Cardiac muscle cell (in vitro differentiated cells and primary cell): ENCODE data around the gene OR10J1. TPM values are rescaled to one million over a fixed set of nuclear protein-coding genes. Genes with fewer than 3 reads are reported as not detected.
A peak's percentile ranks its signal among the peaks of the same experiment; 100 is the strongest.

Source experiments
- DNase-seq, 2 donors: peaks; one replicate each; pipeline versions ENCODE4 v3.0.0 to v3.0.0-alpha.2; 2010 to 2017; ENCODE audit warnings: low read depth in 1 of 2, low spot score in 1 of 2
- H3K27ac ChIP-seq: fragments of 200-600 bp; sonication (generic); 2 replicates; pipeline ENCODE4 v1.5.1; 2016
- H3K27me3 ChIP-seq: fragments of 200-600 bp; sonication (generic); 2 replicates; pipeline ENCODE4 v1.6.0; 2016; ENCODE audit warnings: control low read depth
- H3K36me3 ChIP-seq: fragments of 200-600 bp; sonication (generic); 2 replicates; pipeline ENCODE4 v1.5.1; 2016; ENCODE audit warnings: control low read depth
- H3K4me1 ChIP-seq: fragments of 200-600 bp; sonication (generic); 2 replicates; pipeline ENCODE4 v1.8.1; 2017; ENCODE audit warnings: low read depth, mild to moderate bottlenecking, mixed run types
- H3K4me3 ChIP-seq: fragments of 200-600 bp; sonication (generic); 2 replicates; pipeline ENCODE4 v1.5.1; 2016; ENCODE audit warnings: mild to moderate bottlenecking
- H3K9me3 ChIP-seq: fragments of 200-600 bp; sonication (generic); 2 replicates; pipeline ENCODE4 v1.5.1; 2017; ENCODE audit warnings: low read depth, mild to moderate bottlenecking, control low read depth
- polyA plus RNA-seq: library from polyadenylated mRNA; unstranded; fragments of >200 nt; fragmentation: Nextera tagmentation; extraction: Ambion mirVana; gene quantifications from 2 replicates; pipeline ENCODE4 v1.2.1, GENCODE V29; 2016
- total RNA-seq: library from RNA; depleted of rRNA; stranded (reverse); fragments of >200 nt; gene quantifications from 2 replicates; pipeline ENCODE4 v1.2.3, GENCODE V29; 2016
- TF ChIP-seq, protein P1 (sequence below): IDR thresholded peaks from 2 replicates; pipeline ENCODE4 v1.5.1; 2012; ENCODE audit warnings: low read depth, mild to moderate bottlenecking, low read length

The OR10J1 gene
- total RNA-seq, result not detected in 2 replicates
- not detected in 2 replicates for polyA plus RNA-seq

DNA sequence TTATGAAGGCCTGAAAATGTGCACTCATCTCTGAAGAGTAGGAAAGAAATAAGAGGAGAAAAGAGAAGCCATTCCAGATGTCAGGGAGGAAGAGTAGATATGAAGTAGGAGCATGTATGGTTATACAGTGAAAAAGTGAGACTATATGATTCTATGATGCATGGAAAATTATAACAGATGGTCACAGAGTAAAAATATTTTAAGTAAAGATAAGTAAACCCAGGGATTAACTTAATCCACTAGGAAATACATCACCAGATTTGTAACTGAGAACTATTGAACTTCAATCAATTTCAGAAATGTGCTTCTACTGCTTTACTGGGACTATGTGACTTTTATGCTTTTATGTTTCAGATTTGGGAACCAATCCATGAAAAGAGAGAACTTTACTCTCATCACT lies at the start of gene OR10J1:
OR10J1 (plus strand) TSS at position 301 of the 400 bp plus-strand sequence; CDS start at position 371, 70 bp downstream.
- Histone ChIP-seq H3K4me1 (peaks cover 7% of the 10 kb centered on the region), H3K4me3 (no peak within 1 kb of the TSS), H3K9me3 (no peaks in the 10 kb centered on the region), H3K36me3 (no peaks in the 10 kb centered on the region), H3K27me3 (no peaks in the 10 kb centered on the region), H3K27ac (no peak within 1 kb of the TSS)
- no peak for DNase-seq
- TF ChIP-seq, protein P1, sequence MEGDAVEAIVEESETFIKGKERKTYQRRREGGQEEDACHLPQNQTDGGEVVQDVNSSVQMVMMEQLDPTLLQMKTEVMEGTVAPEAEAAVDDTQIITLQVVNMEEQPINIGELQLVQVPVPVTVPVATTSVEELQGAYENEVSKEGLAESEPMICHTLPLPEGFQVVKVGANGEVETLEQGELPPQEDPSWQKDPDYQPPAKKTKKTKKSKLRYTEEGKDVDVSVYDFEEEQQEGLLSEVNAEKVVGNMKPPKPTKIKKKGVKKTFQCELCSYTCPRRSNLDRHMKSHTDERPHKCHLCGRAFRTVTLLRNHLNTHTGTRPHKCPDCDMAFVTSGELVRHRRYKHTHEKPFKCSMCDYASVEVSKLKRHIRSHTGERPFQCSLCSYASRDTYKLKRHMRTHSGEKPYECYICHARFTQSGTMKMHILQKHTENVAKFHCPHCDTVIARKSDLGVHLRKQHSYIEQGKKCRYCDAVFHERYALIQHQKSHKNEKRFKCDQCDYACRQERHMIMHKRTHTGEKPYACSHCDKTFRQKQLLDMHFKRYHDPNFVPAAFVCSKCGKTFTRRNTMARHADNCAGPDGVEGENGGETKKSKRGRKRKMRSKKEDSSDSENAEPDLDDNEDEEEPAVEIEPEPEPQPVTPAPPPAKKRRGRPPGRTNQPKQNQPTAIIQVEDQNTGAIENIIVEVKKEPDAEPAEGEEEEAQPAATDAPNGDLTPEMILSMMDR, result no peak

DNA sequence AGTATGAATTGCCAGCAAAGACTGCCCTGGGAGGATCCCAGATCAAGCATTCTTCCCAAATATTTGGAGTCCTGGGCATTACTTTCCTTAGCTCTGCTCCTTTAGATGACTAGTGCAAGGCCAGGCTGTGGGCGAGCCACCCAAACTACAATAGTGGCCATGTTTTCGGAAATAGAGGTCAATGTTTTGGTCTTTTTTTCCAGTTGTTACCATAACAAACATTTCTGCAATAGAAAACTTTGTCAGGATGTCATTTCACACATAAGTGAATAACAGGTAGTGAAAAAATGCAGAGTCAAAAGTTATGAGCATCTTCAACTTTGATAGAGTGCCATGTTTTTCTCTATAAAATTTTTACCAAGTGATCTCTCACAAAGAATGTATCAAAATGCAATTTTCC lies 32.7 kb upstream of the OR10J1 start:
- no peak for DNase-seq
- Histone ChIP-seq H3K36me3 (no peaks in the 10 kb centered on the region), H3K4me1 (no peaks in the 10 kb centered on the region), H3K9me3 (no peaks in the 10 kb centered on the region), H3K27ac (no peak overlapping the region), H3K4me3 (no peak overlapping the region), H3K27me3 (no peaks in the 10 kb centered on the region)
- TF ChIP-seq, protein P1, result no peak

- no peaks in the 10 kb centered on the region for H3K9me3 ChIP-seq
- H3K36me3 ChIP-seq, result no peaks in the 10 kb centered on the region
- DNase-seq, result no peak
- H3K4me1 ChIP-seq, result no peaks in the 10 kb centered on the region
- TF ChIP-seq, protein P1, result no peak
- H3K4me3 ChIP-seq, result no peak overlapping the region
- no peaks in the 10 kb centered on the region for H3K27me3 ChIP-seq
- no peak overlapping the region for H3K27ac ChIP-seq
Measured at GRCh38 chr1:159408862-159409400, 30.6 kb upstream of the OR10J1 start.

GRCh38 chr1:159421821-159422220 lies 17.7 kb upstream of the OR10J1 start:
- Histone ChIP-seq H3K27ac (no peak overlapping the region), H3K4me3 (no peak overlapping the region), H3K4me1 (no peaks in the 10 kb centered on the region), H3K9me3 (no peaks in the 10 kb centered on the region), H3K27me3 (no peaks in the 10 kb centered on the region), H3K36me3 (no peaks in the 10 kb centered on the region)
- TF ChIP-seq, protein P1, result no peak
- peak in 1 of 2 donors; percentile 10 for DNase-seq

GRCh38 chr1:159428536-159428935 lies 11.0 kb upstream of the OR10J1 start:
- TF ChIP-seq, protein P1, result no peak
- no peak overlapping the region for H3K27ac ChIP-seq

More at GRCh38 chr1:159428536-159428935, 11.0 kb upstream of the OR10J1 start:
- no peaks in the 10 kb centered on the region for H3K9me3 ChIP-seq
- no peak overlapping the region for H3K4me3 ChIP-seq
- no peak for DNase-seq
- no peaks in the 10 kb centered on the region for H3K36me3 ChIP-seq
- H3K4me1 ChIP-seq, result no peaks in the 10 kb centered on the region
- no peaks in the 10 kb centered on the region for H3K27me3 ChIP-seq
